Measurements from ENCODE around the gene TRIM26.

Gene TRIM26

GRCh38 chr6:30158475-30159040, 54.6 kb downstream of the TRIM26 start:
- TF ChIP-seq, protein P1, sequence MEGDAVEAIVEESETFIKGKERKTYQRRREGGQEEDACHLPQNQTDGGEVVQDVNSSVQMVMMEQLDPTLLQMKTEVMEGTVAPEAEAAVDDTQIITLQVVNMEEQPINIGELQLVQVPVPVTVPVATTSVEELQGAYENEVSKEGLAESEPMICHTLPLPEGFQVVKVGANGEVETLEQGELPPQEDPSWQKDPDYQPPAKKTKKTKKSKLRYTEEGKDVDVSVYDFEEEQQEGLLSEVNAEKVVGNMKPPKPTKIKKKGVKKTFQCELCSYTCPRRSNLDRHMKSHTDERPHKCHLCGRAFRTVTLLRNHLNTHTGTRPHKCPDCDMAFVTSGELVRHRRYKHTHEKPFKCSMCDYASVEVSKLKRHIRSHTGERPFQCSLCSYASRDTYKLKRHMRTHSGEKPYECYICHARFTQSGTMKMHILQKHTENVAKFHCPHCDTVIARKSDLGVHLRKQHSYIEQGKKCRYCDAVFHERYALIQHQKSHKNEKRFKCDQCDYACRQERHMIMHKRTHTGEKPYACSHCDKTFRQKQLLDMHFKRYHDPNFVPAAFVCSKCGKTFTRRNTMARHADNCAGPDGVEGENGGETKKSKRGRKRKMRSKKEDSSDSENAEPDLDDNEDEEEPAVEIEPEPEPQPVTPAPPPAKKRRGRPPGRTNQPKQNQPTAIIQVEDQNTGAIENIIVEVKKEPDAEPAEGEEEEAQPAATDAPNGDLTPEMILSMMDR (conservative IDR thresholded peaks at IDR 0.05; ENCODE audit: low read depth, low read length): no peak
- Histone ChIP-seq H3K4me2 (no peak overlapping the region), H4K20me1 (ENCODE audit: insufficient read depth) (no peaks in the 10 kb centered on the region), H3K27me3 (ENCODE audit: insufficient read depth, low read depth) (no peaks in the 10 kb centered on the region), H3K4me3 (IDR thresholded peaks at IDR 0.05; ENCODE audit: insufficient read depth, low read depth, low read length) (no peak overlapping the region), H3K27ac (no peak overlapping the region), H3K9ac (no peak overlapping the region), H3K36me3 (ENCODE audit: insufficient read depth) (no peaks in the 10 kb centered on the region), H3K4me1 (ENCODE audit: low read depth, poor library complexity, severe bottlenecking) (peaks cover 3% of the 10 kb centered on the region), H2AFZ (ENCODE audit: low read depth) (no peak overlapping the region), H3K79me2 (ENCODE audit: insufficient read depth, low read depth) (no peaks in the 10 kb centered on the region)

DNA sequence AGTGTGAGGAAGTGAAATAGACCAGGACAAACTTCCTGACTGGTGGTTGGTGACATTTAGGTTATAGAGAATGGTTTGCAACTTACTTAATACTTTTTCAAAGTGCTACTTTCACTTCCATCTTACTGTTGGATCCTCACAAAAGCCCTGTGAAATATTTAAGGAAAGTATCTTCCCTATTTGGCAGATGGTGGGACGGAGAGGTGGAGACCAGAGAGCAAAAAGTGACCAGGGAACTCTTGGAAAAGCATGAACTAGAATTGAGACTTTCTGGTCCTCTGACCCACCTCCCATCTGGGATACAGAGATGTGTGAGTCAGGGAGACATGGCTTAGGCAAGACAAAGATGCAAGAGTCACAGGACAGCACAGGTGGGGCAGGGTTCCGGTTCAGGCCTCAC, 55.2 kb downstream of the TRIM26 start:
- Histone ChIP-seq H3K36me3 (ENCODE audit: insufficient read depth) (no peaks in the 10 kb centered on the region), H3K27ac (no peak overlapping the region), H3K9ac (no peak overlapping the region), H3K4me3 (IDR thresholded peaks at IDR 0.05; ENCODE audit: insufficient read depth, low read depth, low read length) (no peak overlapping the region), H3K4me1 (ENCODE audit: low read depth, poor library complexity, severe bottlenecking) (peaks cover 3% of the 10 kb centered on the region), H3K79me2 (ENCODE audit: insufficient read depth, low read depth) (no peaks in the 10 kb centered on the region), H3K27me3 (ENCODE audit: insufficient read depth, low read depth) (no peaks in the 10 kb centered on the region), H4K20me1 (ENCODE audit: insufficient read depth) (no peaks in the 10 kb centered on the region), H3K4me2 (no peak overlapping the region), H2AFZ (ENCODE audit: low read depth) (no peak overlapping the region)
- TF ChIP-seq, protein P1 (conservative IDR thresholded peaks at IDR 0.05; ENCODE audit: low read depth, low read length): no peak

DNA sequence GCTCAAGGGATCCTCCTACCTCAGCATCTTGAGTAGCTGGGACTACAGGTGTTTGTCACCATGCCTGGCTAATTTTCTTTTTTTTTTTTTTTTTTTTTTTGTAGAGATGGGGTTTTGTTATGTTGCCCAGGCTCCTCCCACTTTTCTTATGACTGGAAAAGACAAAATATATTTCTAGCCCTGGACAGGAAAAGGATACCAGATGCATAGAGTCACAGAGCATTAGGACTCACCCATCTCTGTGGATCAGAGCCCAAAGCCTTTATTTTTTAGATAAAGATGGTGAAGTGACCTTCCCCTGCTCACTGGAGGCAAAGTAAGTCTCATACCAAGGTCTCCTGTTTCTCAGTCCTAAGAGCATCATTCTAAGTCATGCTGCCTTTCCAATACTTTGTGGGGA, 55.6 kb downstream of the TRIM26 start:
- no peak overlapping the region for H3K27ac ChIP-seq
- TF ChIP-seq, protein P1 (conservative IDR thresholded peaks at IDR 0.05; ENCODE audit: low read depth, low read length): no peak
- H3K27me3 ChIP-seq (ENCODE audit: insufficient read depth, low read depth): no peaks in the 10 kb centered on the region
- no peak overlapping the region for H3K9ac ChIP-seq
- H2AFZ ChIP-seq (ENCODE audit: low read depth): no peak overlapping the region
- no peaks in the 10 kb centered on the region for H4K20me1 ChIP-seq (ENCODE audit: insufficient read depth)
- no peak overlapping the region for H3K4me2 ChIP-seq
- H3K36me3 ChIP-seq (ENCODE audit: insufficient read depth): no peaks in the 10 kb centered on the region
- no peak overlapping the region for H3K4me3 ChIP-seq (IDR thresholded peaks at IDR 0.05; ENCODE audit: insufficient read depth, low read depth, low read length)
- no peaks in the 10 kb centered on the region for H3K79me2 ChIP-seq (ENCODE audit: insufficient read depth, low read depth)
- H3K4me1 ChIP-seq (ENCODE audit: low read depth, poor library complexity, severe bottlenecking): peaks cover 3% of the 10 kb centered on the region

DNA sequence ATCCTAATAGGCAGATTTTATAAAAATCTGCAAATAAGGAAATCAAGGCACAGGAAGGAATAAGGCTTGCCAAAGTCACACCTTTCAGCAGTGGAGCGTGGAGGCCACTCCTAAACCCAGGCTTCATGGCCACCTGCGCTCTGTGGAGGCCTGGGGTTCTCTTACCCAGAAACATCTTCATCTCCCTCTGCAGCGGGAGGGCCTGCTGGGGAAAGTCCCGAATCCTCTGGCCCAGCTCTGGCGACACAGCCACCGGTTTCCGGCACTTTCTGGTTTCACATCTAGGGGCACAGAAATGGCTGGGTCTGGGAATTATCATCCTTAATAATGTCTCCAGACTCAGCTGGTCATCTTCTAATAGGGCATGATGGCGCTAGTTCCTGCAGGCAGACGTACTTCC, 56.4 kb downstream of the TRIM26 start:
- H2AFZ ChIP-seq (ENCODE audit: low read depth): no peak overlapping the region
- no peak overlapping the region; the same call in 1 of the 2 replicates for H3K4me2 ChIP-seq
- H3K9ac ChIP-seq: no peak overlapping the region
- TF ChIP-seq, protein P1 (conservative IDR thresholded peaks at IDR 0.05; ENCODE audit: low read depth, low read length): no peak
- H3K36me3 ChIP-seq (ENCODE audit: insufficient read depth): no peaks in the 10 kb centered on the region
- H3K4me1 ChIP-seq (ENCODE audit: low read depth, poor library complexity, severe bottlenecking): peaks cover 3% of the 10 kb centered on the region
- H3K4me3 ChIP-seq (IDR thresholded peaks at IDR 0.05; ENCODE audit: insufficient read depth, low read depth, low read length): no peak overlapping the region
- no peaks in the 10 kb centered on the region for H3K79me2 ChIP-seq (ENCODE audit: insufficient read depth, low read depth)
- no peak overlapping the region for H3K27ac ChIP-seq
- H3K27me3 ChIP-seq (ENCODE audit: insufficient read depth, low read depth): no peaks in the 10 kb centered on the region
- H4K20me1 ChIP-seq (ENCODE audit: insufficient read depth): no peaks in the 10 kb centered on the region

Data from KMS-11 (cell line).